Measurements from ENCODE around the gene GPR156. TPM values are rescaled to one million over a fixed set of nuclear protein-coding genes. Genes with fewer than 3 reads are reported as not detected.

The GPR156 gene
- total and polyA plus RNA-seq, 12 donors = 0.29 to 1.5 (median 0.59) TPM

GRCh38 chr3:120181632-120182031 is 103.4 kb downstream of the GPR156 start:
- H3K9me3 ChIP-seq (replicated peaks in 1 of 3) = no peaks in the 10 kb centered on the region
- TF ChIP-seq CTCF (IDR thresholded peaks at IDR 0.05) (no peak), POLR2A (IDR thresholded peaks at IDR 0.05) (no peak)
- no peak overlapping the region for H3K27ac ChIP-seq
- H3K27me3 ChIP-seq = no peaks in the 10 kb centered on the region
- H3K36me3 ChIP-seq (replicated peaks in 1 of 2) = no peaks in the 10 kb centered on the region
- DNase-seq = no peak
- 92 to 100% (median 97%) methylated on average over 1 of the region's 1 CpG for WGBS, 4 donors
- H3K4me1 ChIP-seq (replicated peaks in 1 of 2) = peaks cover 6 to 9% of the 10 kb centered on the region in 2 donors
- intact Hi-C loops (cut with DNase I) = no loop called here
- no peak overlapping the region for H3K4me3 ChIP-seq

GRCh38 chr3:120180731-120181412 is 104.2 kb downstream of the GPR156 start:
- WGBS, 4 donors = 93 to 97% (median 93%) methylated on average over 3 of the region's 3 CpGs

GRCh38 chr3:120177707-120178306 is 107.2 kb downstream of the GPR156 start:
- 87 to 97% (median 89%) methylated on average over 2 of the region's 2 CpGs for WGBS, 4 donors
- intact Hi-C loops (cut with DNase I) = loop anchor here in 1 of 2 donors (10.0 kb wide), 1 partner anchor 283 kb away; no protein-coding TSS in a partner anchor
- peaks cover 6 to 9% of the 10 kb centered on the region in 2 donors for H3K4me1 ChIP-seq (replicated peaks in 1 of 2)
- no peak overlapping the region for H3K4me3 ChIP-seq
- no peaks in the 10 kb centered on the region for H3K36me3 ChIP-seq (replicated peaks in 1 of 2)
- H3K27ac ChIP-seq = peak overlapping the region in 2 of 5 donors; percentile 28 to 42
- no peak for DNase-seq
- TF ChIP-seq POLR2A (IDR thresholded peaks at IDR 0.05) (no peak), CTCF (IDR thresholded peaks at IDR 0.05) (no peak)
- H3K27me3 ChIP-seq = no peaks in the 10 kb centered on the region
- no peaks in the 10 kb centered on the region for H3K9me3 ChIP-seq (replicated peaks in 1 of 3)

More at GRCh38 chr3:120180731-120181412, 104.2 kb downstream of the GPR156 start:
- Histone ChIP-seq H3K4me3 (no peak overlapping the region), H3K9me3 (replicated peaks in 1 of 3) (no peaks in the 10 kb centered on the region), H3K27ac (no peak overlapping the region), H3K36me3 (replicated peaks in 1 of 2) (no peaks in the 10 kb centered on the region), H3K27me3 (no peaks in the 10 kb centered on the region), H3K4me1 (replicated peaks in 1 of 2) (peaks cover 6 to 9% of the 10 kb centered on the region in 2 donors)
- DNase-seq = no peak
- TF ChIP-seq CTCF (IDR thresholded peaks at IDR 0.05) (no peak), POLR2A (IDR thresholded peaks at IDR 0.05) (no peak)
- intact Hi-C loops (cut with DNase I) = no loop called here

GRCh38 chr3:120177151-120177550 is 107.9 kb downstream of the GPR156 start:
- WGBS, 4 donors = 35 to 41% (median 39%) methylated on average over 6 of the region's 6 CpGs
- peak overlapping the region in 3 of 5 donors; percentile 8 to 42 (median 28) for H3K27ac ChIP-seq
- no peaks in the 10 kb centered on the region for H3K27me3 ChIP-seq

More at GRCh38 chr3:120177151-120177550, 107.9 kb downstream of the GPR156 start:
- DNase-seq = peak; percentile 52 to 82 (median 70)
- intact Hi-C loops (cut with DNase I) = loop anchor here in 1 of 2 donors (10.0 kb wide), 1 partner anchor 282 kb away; no protein-coding TSS in a partner anchor
- TF ChIP-seq CTCF (IDR thresholded peaks at IDR 0.05) = no peak
- no peak for TF ChIP-seq POLR2A (IDR thresholded peaks at IDR 0.05)
- Histone ChIP-seq H3K36me3 (replicated peaks in 1 of 2) (no peaks in the 10 kb centered on the region), H3K4me3 (no peak overlapping the region), H3K4me1 (replicated peaks in 1 of 2) (peaks cover 6 to 9% of the 10 kb centered on the region in 2 donors), H3K9me3 (replicated peaks in 1 of 3) (no peaks in the 10 kb centered on the region)

Measured in adrenal gland (tissue), 12 donors.